Breast epithelium (tissue), 4 donors: ENCODE data around the gene USP24. TPM values are rescaled to one million over a fixed set of nuclear protein-coding genes. Genes with fewer than 3 reads are reported as not detected.

Experiments
- DNase-seq, 2 donors: peaks; one replicate each; pipeline ENCODE4 v3.0.0-alpha.2; 2019; ENCODE audit warnings: low spot score in 2 of 2
- H3K27ac ChIP-seq, 2 donors: fragments of 200-600 bp; sonication (generic) in 1 of 2; one replicate each; pipeline ENCODE4 v1.5.1; 2016 to 2019; ENCODE audit warnings: mild to moderate bottlenecking in 1 of 2
- H3K27me3 ChIP-seq, 2 donors: fragments of 200-600 bp; sonication (generic) in 1 of 2; one replicate each; pipeline versions ENCODE4 v1.5.1 to v1.6.0; 2017 to 2019; ENCODE audit warnings: control low read depth in 1 of 2, mild to moderate bottlenecking in 1 of 2
- H3K36me3 ChIP-seq: fragments of 200-600 bp; one replicate; pipeline ENCODE4 v1.5.1; 2019
- H3K4me1 ChIP-seq, 2 donors: fragments of 200-600 bp; sonication (generic); one replicate each; pipeline ENCODE4 v1.5.1; 2016 to 2019; ENCODE audit warnings: control low read depth in 1 of 2
- H3K4me3 ChIP-seq, 3 donors: fragments of 200-600 bp; sonication (generic); 1 replicate in 2 of 3; 2 replicates in 1 of 3; pipeline ENCODE4 v1.5.1; 2016 to 2019; ENCODE audit warnings: mild to moderate bottlenecking in 3 of 3, moderate library complexity in 2 of 3
- H3K9me3 ChIP-seq, 2 donors: fragments of 200-600 bp; sonication (generic) in 1 of 2; one replicate each; pipeline ENCODE4 v1.5.1; 2016 to 2019; ENCODE audit warnings: control low read depth in 1 of 2
- POLR2A ChIP-seq: fragments of 450-650 bp; IDR thresholded peaks from one replicate; pipeline ENCODE4 v1.6.1; 2016; ENCODE audit warnings: antibody characterized with exemption, mild to moderate bottlenecking, moderate library complexity
- POLR2AphosphoS5 ChIP-seq, 3 donors: sonication (generic); formaldehyde crosslinking; IDR thresholded peaks; one replicate each; pipeline ENCODE4 v1.6.1; 2017; ENCODE audit warnings: antibody characterized with exemption in 3 of 3
- intact Hi-C: fragments of 100-400 bp; cut with DNase I; formaldehyde crosslinking; loops from one replicate; pipeline ENCODE4 v1.15.1; 2023; ENCODE audit warnings: low total_unique reads
- total RNA-seq, 3 donors: library from RNA; depleted of rRNA; stranded (reverse); fragments of >200 nt; gene quantifications; one replicate each; pipeline ENCODE4 v1.1.0, GENCODE V29; 2016
- TF ChIP-seq, protein P1 (sequence below), 3 donors: fragments of 450-650 bp; IDR thresholded peaks; one replicate each; pipeline ENCODE4 v1.5.1; 2016 to 2017; ENCODE audit warnings: antibody characterized with exemption in 3 of 3, mild to moderate bottlenecking in 3 of 3, moderate library complexity in 3 of 3

The USP24 gene
- total RNA-seq, 3 donors from 2014 or later: 51.5 to 103 (median 77.3) TPM

- H3K4me3 ChIP-seq: no peak overlapping the region
- H3K36me3 ChIP-seq: no peaks in the 10 kb centered on the region
- H3K9me3 ChIP-seq: no peaks in the 10 kb centered on the region
- H3K27me3 ChIP-seq: no peaks in the 10 kb centered on the region
- intact Hi-C loops: no loop called here
- H3K4me1 ChIP-seq: peaks cover 0 to 17% of the 10 kb centered on the region in 2 donors
- TF ChIP-seq, protein P1, sequence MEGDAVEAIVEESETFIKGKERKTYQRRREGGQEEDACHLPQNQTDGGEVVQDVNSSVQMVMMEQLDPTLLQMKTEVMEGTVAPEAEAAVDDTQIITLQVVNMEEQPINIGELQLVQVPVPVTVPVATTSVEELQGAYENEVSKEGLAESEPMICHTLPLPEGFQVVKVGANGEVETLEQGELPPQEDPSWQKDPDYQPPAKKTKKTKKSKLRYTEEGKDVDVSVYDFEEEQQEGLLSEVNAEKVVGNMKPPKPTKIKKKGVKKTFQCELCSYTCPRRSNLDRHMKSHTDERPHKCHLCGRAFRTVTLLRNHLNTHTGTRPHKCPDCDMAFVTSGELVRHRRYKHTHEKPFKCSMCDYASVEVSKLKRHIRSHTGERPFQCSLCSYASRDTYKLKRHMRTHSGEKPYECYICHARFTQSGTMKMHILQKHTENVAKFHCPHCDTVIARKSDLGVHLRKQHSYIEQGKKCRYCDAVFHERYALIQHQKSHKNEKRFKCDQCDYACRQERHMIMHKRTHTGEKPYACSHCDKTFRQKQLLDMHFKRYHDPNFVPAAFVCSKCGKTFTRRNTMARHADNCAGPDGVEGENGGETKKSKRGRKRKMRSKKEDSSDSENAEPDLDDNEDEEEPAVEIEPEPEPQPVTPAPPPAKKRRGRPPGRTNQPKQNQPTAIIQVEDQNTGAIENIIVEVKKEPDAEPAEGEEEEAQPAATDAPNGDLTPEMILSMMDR (IDR thresholded peaks at IDR 0.05): no peak
- TF ChIP-seq POLR2AphosphoS5 (IDR thresholded peaks at IDR 0.05) (no peak), POLR2A (no peak)
- DNase-seq: no peak
- no peak overlapping the region for H3K27ac ChIP-seq
Measured at GRCh38 chr1:55069280-55069679, 145.9 kb downstream of the USP24 start.

- Histone ChIP-seq H3K9me3 (no peaks in the 10 kb centered on the region), H3K4me3 (no peak overlapping the region), H3K4me1 (peaks cover 0 to 17% of the 10 kb centered on the region in 2 donors), H3K27ac (no peak overlapping the region), H3K36me3 (no peaks in the 10 kb centered on the region), H3K27me3 (no peaks in the 10 kb centered on the region)
- no peak for DNase-seq
- TF ChIP-seq POLR2A (no peak), POLR2AphosphoS5 (IDR thresholded peaks at IDR 0.05) (no peak)
- TF ChIP-seq, protein P1 (IDR thresholded peaks at IDR 0.05): no peak
- intact Hi-C loops: no loop called here
Measured at GRCh38 chr1:55068638-55069037, 146.5 kb downstream of the USP24 start.

- Histone ChIP-seq H3K4me1 (peaks cover 0 to 17% of the 10 kb centered on the region in 2 donors), H3K27ac (no peak overlapping the region), H3K36me3 (no peaks in the 10 kb centered on the region), H3K27me3 (no peaks in the 10 kb centered on the region), H3K9me3 (no peaks in the 10 kb centered on the region), H3K4me3 (no peak overlapping the region)
- intact Hi-C loops: no loop called here
- DNase-seq: no peak
- TF ChIP-seq POLR2AphosphoS5 (IDR thresholded peaks at IDR 0.05) (no peak), POLR2A (no peak)
- TF ChIP-seq, protein P1 (IDR thresholded peaks at IDR 0.05): no peak
Measured at GRCh38 chr1:55067914-55068313, 147.2 kb downstream of the USP24 start.

- DNase-seq: peak in 1 of 2 donors; percentile 48
- TF ChIP-seq POLR2A: no peak
- TF ChIP-seq POLR2AphosphoS5 (IDR thresholded peaks at IDR 0.05): no peak
- TF ChIP-seq, protein P1 (IDR thresholded peaks at IDR 0.05): no peak
- Histone ChIP-seq H3K27me3 (no peaks in the 10 kb centered on the region), H3K4me1 (peaks cover 0 to 17% of the 10 kb centered on the region in 2 donors), H3K4me3 (no peak overlapping the region), H3K9me3 (no peaks in the 10 kb centered on the region), H3K36me3 (no peaks in the 10 kb centered on the region), H3K27ac (peak overlapping the region in 1 of 2 donors; percentile 28)
- intact Hi-C loops: no loop called here
Measured at GRCh38 chr1:55067022-55067778, 148.0 kb downstream of the USP24 start.

GRCh38 chr1:55065648-55066047, 149.5 kb downstream of the USP24 start:
- Histone ChIP-seq H3K4me1 (peaks cover 0 to 17% of the 10 kb centered on the region in 2 donors), H3K9me3 (no peaks in the 10 kb centered on the region), H3K27ac (no peak overlapping the region), H3K4me3 (no peak overlapping the region), H3K27me3 (no peaks in the 10 kb centered on the region), H3K36me3 (no peaks in the 10 kb centered on the region)
- DNase-seq: no peak
- no peak for TF ChIP-seq POLR2AphosphoS5 (IDR thresholded peaks at IDR 0.05)
- TF ChIP-seq POLR2A: no peak
- TF ChIP-seq, protein P1 (IDR thresholded peaks at IDR 0.05): no peak
- intact Hi-C loops: no loop called here
